Neural cell (in vitro differentiated cells): ENCODE results near the gene MYPOP. TPM values are rescaled to one million over a fixed set of nuclear protein-coding genes. Genes with fewer than 3 reads are reported as not detected.

Experiments
- H2AFZ ChIP-seq: fragments of 200-600, 300-800 bp; sonication (generic), shearing (Covaris generic); 2 replicates; pipeline ENCODE4 v1.6.0; 2014; ENCODE audit warnings: low read depth, mild to moderate bottlenecking, antibody characterized with exemption, low read length, moderate library complexity
- H3F3A ChIP-seq: fragments of 200-600 bp; shearing (Covaris generic); 2 replicates; pipeline ENCODE4 v1.6.1; 2016; ENCODE audit warnings: mild to moderate bottlenecking, moderate library complexity, mixed read lengths, antibody characterized with exemption, low read length; ENCODE audit not compliant: insufficient read depth, poor library complexity, severe bottlenecking
- H3K27ac ChIP-seq: fragments of 200-600, 300-800 bp; sonication (generic), shearing (Covaris generic); 2 replicates; pipeline ENCODE4 v1.5.1; 2014; ENCODE audit warnings: mild to moderate bottlenecking, low read length, moderate library complexity
- H3K27me3 ChIP-seq: fragments of 300-800, 200-600 bp; sonication (generic), shearing (Covaris generic); 2 replicates; pipeline ENCODE4 v1.6.0; 2014; ENCODE audit warnings: mild to moderate bottlenecking, low read depth, low read length, moderate library complexity; ENCODE audit not compliant: insufficient read depth
- H3K36me3 ChIP-seq: fragments of 300-800, 200-600 bp; sonication (generic), shearing (Covaris generic); 2 replicates; pipeline ENCODE4 v1.5.1; 2014; ENCODE audit warnings: mild to moderate bottlenecking, antibody characterized with exemption, low read length, moderate library complexity; ENCODE audit not compliant: insufficient read depth
- H3K4me2 ChIP-seq: fragments of 300-800, 200-600 bp; sonication (generic), shearing (Covaris generic); 2 replicates; pipeline ENCODE4 v1.6.0; 2014; ENCODE audit warnings: mild to moderate bottlenecking, low read length
- H3K4me3 ChIP-seq: fragments of 300-800, 200-600 bp; sonication (generic), shearing (Covaris generic); 2 replicates; pipeline ENCODE4 v1.5.1; 2014; ENCODE audit warnings: mild to moderate bottlenecking, low read length, moderate library complexity
- H3K79me2 ChIP-seq: fragments of 200-600 bp; shearing (Covaris generic); replicated peaks from 2 replicates; pipeline ENCODE4 v1.6.0; 2014; ENCODE audit warnings: mild to moderate bottlenecking, low read length, moderate library complexity; ENCODE audit not compliant: insufficient read depth
- H3K9ac ChIP-seq: fragments of 300-800, 200-600 bp; sonication (generic), shearing (Covaris generic); 2 replicates; pipeline ENCODE4 v1.6.1; 2016; ENCODE audit warnings: mild to moderate bottlenecking, low read length, mixed read lengths
- H3K9me2 ChIP-seq: fragments of 200-600 bp; shearing (Covaris generic); 2 replicates; pipeline ENCODE4 v1.6.1; 2016; ENCODE audit warnings: mild to moderate bottlenecking, low read length, mixed read lengths; ENCODE audit not compliant: insufficient read depth
- H3K9me3 ChIP-seq: fragments of 200-600, 300-800 bp; sonication (generic), shearing (Covaris generic); 2 replicates; pipeline ENCODE4 v1.6.1; 2016; ENCODE audit warnings: mild to moderate bottlenecking, mixed run types, low read length, moderate library complexity, mixed read lengths
- H4K20me1 ChIP-seq: fragments of 200-600 bp; shearing (Covaris generic); 2 replicates; pipeline ENCODE4 v1.6.1; 2016; ENCODE audit warnings: mild to moderate bottlenecking, mixed run types; ENCODE audit not compliant: insufficient read depth
- CTCF ChIP-seq: fragments of 450-650 bp; IDR thresholded peaks from 2 replicates; pipeline ENCODE4 v1.5.1; 2014; ENCODE audit warnings: antibody characterized with exemption, mild to moderate bottlenecking, moderate library complexity; ENCODE audit not compliant: poor library complexity, severe bottlenecking
- EP300 ChIP-seq: fragments of 450-650 bp; conservative IDR thresholded peaks from 2 replicates; pipeline ENCODE4 v1.6.1; 2014; ENCODE audit warnings: antibody characterized with exemption, mild to moderate bottlenecking, moderate library complexity; ENCODE audit not compliant: poor library complexity, severe bottlenecking
- EZH2 ChIP-seq: fragments of 200-600, 300-800 bp; shearing (Covaris generic), sonication (generic); IDR thresholded peaks from 2 replicates; pipeline ENCODE4 v1.6.1; 2014; ENCODE audit warnings: antibody characterized with exemption, low read length, borderline replicate concordance, mild to moderate bottlenecking; ENCODE audit not compliant: insufficient read depth, poor library complexity, severe bottlenecking
- POLR2AphosphoS5 ChIP-seq: IDR thresholded peaks from 2 replicates; pipeline ENCODE4 v1.6.1; 2012
- RAD21 ChIP-seq: fragments of 450-650 bp; conservative IDR thresholded peaks from 2 replicates; pipeline ENCODE4 v1.6.1; 2014; ENCODE audit warnings: antibody characterized with exemption, mild to moderate bottlenecking, moderate library complexity
- REST ChIP-seq: IDR thresholded peaks from 2 replicates; pipeline ENCODE4 v1.6.1; 2012; ENCODE audit warnings: borderline replicate concordance
- SMC3 ChIP-seq: fragments of 450-650 bp; conservative IDR thresholded peaks from 2 replicates; pipeline ENCODE4 v1.6.1; 2014; ENCODE audit warnings: antibody characterized with exemption, mild to moderate bottlenecking, moderate library complexity; ENCODE audit not compliant: poor library complexity
- TAF1 ChIP-seq: IDR thresholded peaks from 2 replicates; pipeline ENCODE4 v1.6.1; 2012; ENCODE audit warnings: low read depth
- polyA plus RNA-seq: library from polyadenylated mRNA; depleted of rRNA; stranded (reverse); fragments of >200 nt; gene quantifications from 2 replicates; pipeline ENCODE4 v1.2.3, GENCODE V29; 2014

MYPOP gene
- polyA plus RNA-seq, 1 donor from 2014 or later, result 0.90 TPM

DNA sequence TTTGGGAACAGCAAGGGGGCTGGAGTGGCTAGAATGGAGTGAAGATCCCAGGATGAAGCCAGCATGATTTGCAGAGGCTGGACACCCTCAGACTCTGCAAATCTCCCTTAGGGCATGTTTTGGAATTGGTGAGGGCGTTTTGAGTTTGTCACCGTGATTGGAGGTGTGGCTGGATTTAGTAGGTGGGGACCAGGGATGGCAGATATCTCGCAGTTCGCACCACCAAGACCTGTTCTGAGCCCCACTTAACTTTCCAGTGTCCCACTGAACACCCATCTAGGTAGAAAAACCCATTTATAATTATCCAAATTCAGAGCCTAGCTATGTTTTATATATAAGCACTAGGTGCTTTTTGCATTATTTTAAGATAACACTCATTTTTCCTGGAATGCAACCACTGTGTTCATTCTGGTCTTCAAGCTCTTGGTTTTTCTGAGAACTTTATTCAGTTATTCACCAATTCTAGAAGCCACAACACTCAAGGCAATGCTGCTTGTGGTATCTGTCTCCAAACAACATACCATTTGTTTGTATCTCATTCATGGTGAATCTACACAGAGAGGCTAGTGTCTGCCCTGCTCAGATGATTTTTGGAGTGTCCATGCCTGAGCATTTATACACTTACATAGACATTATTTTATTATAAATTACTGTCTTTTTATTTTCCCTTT, 15.1 kb upstream of the MYPOP start:
- no peaks in the 10 kb centered on the region for H3F3A ChIP-seq
- H3K4me3 ChIP-seq, result no peak overlapping the region
- no peaks in the 10 kb centered on the region for H3K79me2 ChIP-seq
- H3K27ac ChIP-seq, result no peak overlapping the region
- H3K9ac ChIP-seq, result no peak overlapping the region
- no peaks in the 10 kb centered on the region for H4K20me1 ChIP-seq
- no peaks in the 10 kb centered on the region for H3K9me2 ChIP-seq
- H3K36me3 ChIP-seq, result no peaks in the 10 kb centered on the region
- H2AFZ ChIP-seq, result no peak overlapping the region
- no peak for TF ChIP-seq SMC3
- H3K9me3 ChIP-seq, result no peaks in the 10 kb centered on the region
- no peaks in the 10 kb centered on the region for H3K27me3 ChIP-seq
- H3K4me2 ChIP-seq, result no peak overlapping the region

DNA sequence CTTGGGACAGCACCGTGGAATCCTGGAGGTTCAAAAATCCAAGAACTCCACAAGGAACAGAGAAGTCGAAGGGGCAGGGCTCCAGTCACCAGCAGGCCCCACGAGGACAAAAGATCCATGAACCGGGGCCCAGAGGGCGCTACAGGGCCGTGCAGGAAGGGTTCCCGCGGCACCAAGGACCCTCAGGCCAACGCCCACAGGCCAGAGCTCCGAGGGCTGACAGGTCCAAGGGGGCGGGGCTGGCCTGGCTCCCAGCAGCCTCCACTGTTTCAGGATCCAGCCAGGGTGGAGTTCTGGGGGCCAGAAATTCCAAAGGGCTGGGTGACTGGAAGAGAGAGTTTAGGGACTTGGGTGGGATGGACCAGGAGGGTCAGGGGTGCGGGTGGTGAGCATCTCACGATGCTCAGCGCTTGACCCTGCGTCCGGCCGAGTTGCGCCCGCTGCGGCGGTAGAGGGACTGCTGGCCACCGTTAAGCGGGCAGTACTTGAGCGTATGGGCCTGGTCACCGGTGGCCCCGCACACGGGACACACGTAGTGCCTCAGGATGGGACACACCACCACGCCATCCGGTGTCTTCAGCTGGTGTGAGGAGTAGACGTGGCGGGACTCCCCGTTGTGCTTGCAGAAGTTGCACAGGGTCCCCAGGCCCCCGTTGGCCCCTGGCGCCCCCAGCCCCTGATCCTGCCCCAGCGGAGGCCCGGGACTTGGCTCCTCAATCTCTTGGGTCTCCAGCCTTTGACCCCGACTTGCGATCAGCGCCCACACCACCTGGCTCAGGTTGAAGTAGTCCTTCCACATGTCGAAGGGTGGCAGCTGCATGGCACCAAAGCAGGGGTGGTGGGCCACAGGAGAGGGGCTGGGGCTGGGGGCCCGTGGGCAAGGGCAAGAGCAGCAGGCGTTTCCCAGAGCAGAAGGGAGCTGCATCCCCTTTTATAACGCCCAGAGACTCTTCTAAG, 11.7 kb upstream of the MYPOP start, which contains the start of gene NANOS2:
NANOS2 (minus strand) TSS at position 905 of the 957 bp plus-strand sequence; CDS start at position 820, 85 bp downstream.
- Histone ChIP-seq H3K9me3 (no peaks in the 10 kb centered on the region), H3K36me3 (no peaks in the 10 kb centered on the region), H3K4me2 (no peak within 1 kb of the TSS), H3K9me2 (no peaks in the 10 kb centered on the region), H3K27ac (no peak within 1 kb of the TSS), H3K9ac (no peak within 1 kb of the TSS), H3K27me3 (no peaks in the 10 kb centered on the region), H3K79me2 (no peaks in the 10 kb centered on the region), H3F3A (no peaks in the 10 kb centered on the region), H2AFZ (no peak within 1 kb of the TSS), H3K4me3 (no peak within 1 kb of the TSS), H4K20me1 (no peaks in the 10 kb centered on the region)
- no peak for TF ChIP-seq EZH2
- no peak for TF ChIP-seq CTCF
- no peak for TF ChIP-seq SMC3
- TF ChIP-seq POLR2AphosphoS5, result no peak
- TF ChIP-seq TAF1, result no peak
- no peak for TF ChIP-seq REST
- TF ChIP-seq EP300, result no peak
- TF ChIP-seq RAD21, result no peak
